Measurements from ENCODE around the gene B4GALT5.

B4GALT5 gene

DNA sequence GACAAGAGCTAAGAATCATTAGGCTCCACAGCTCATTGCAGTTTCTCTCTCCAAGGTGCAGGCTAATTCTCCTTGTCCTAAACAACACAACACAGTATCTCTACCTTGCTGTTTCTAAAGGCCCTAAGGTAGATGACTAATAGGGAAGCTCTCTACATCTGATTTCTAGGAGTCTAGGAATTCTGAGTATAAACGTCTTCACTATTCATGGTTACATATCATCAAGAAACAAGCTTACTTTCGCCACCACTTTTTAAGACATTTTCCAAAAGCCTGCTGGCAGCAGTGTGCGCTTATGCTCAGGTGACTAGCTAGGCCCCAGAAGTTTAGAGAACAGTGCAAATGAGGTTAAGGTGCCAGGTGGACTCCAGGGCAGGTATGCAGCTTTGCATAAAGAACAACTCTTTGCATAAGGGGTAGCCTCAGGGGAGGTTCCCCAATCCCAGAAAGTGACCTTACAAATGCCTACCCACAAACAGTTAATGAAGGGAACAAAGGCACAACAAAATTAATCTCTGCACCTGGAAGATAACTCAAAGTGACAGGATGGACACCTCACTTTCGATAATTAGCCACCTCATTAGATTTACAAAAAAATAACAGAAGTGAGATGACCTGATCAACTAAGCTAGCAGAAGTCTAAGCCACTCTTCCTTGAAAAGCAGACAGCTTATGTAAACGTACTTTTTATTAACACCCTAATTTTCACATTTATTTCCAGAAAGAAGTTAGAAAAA is 20.1 kb downstream of the B4GALT5 start:
- no peaks in the 10 kb centered on the region for H3K9me3 ChIP-seq (ENCODE audit: control insufficient read depth in 1 of 2, low read length in 2 of 2)
- peak overlapping the region; percentile 11 for H3K27ac ChIP-seq (ENCODE audit: low read depth, low read length)
- H3K4me3 ChIP-seq (ENCODE audit: low read depth in 1 of 2, low read length in 2 of 2) = no peak overlapping the region
- H3K27me3 ChIP-seq (ENCODE audit: control insufficient read depth in 1 of 2, insufficient read depth in 2 of 2, low read length in 2 of 2) = no peaks in the 10 kb centered on the region
- H3K36me3 ChIP-seq (ENCODE audit: control insufficient read depth in 1 of 2, insufficient read depth in 2 of 2, low read length in 2 of 2) = no peaks in the 10 kb centered on the region
- H3K9ac ChIP-seq (ENCODE audit: low read depth in 1 of 2, low read length in 2 of 2) = no peak overlapping the region
- peaks cover 53 to 80% of the 10 kb centered on the region in 2 donors for H3K4me1 ChIP-seq (ENCODE audit: control insufficient read depth in 1 of 2, insufficient read depth in 2 of 2, low read length in 2 of 2)

DNA sequence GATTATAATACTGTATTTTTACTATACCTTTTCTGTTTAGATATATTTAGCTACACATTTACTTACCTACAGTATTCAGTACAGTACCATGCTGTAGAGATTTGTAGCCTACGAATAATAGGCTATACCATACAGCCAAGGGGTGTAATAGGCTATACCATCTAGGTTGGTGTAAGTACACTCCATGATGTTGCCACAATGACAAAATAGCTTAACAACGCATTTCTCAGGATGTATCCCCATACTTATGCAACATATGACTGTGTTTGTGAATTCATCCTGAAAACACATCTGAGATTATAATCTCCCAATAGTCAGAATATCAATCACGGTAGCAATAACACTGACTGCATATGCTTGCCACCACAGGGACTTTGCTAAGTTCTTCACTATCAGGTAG is 20.7 kb downstream of the B4GALT5 start:
- Histone ChIP-seq H3K36me3 (ENCODE audit: control insufficient read depth in 1 of 2, insufficient read depth in 2 of 2, low read length in 2 of 2) (no peaks in the 10 kb centered on the region), H3K9me3 (ENCODE audit: control insufficient read depth in 1 of 2, low read length in 2 of 2) (no peaks in the 10 kb centered on the region), H3K27me3 (ENCODE audit: control insufficient read depth in 1 of 2, insufficient read depth in 2 of 2, low read length in 2 of 2) (no peaks in the 10 kb centered on the region), H3K27ac (ENCODE audit: low read depth, low read length) (no peak overlapping the region), H3K9ac (ENCODE audit: low read depth in 1 of 2, low read length in 2 of 2) (no peak overlapping the region), H3K4me1 (ENCODE audit: control insufficient read depth in 1 of 2, insufficient read depth in 2 of 2, low read length in 2 of 2) (peaks cover 57 to 83% of the 10 kb centered on the region in 2 donors), H3K4me3 (ENCODE audit: low read depth in 1 of 2, low read length in 2 of 2) (no peak overlapping the region)

GRCh38 chr20:49691818-49692568 is 21.7 kb downstream of the B4GALT5 start:
- Histone ChIP-seq H3K36me3 (ENCODE audit: control insufficient read depth in 1 of 2, insufficient read depth in 2 of 2, low read length in 2 of 2) (no peaks in the 10 kb centered on the region), H3K4me3 (ENCODE audit: low read depth in 1 of 2, low read length in 2 of 2) (no peak overlapping the region), H3K4me1 (ENCODE audit: control insufficient read depth in 1 of 2, insufficient read depth in 2 of 2, low read length in 2 of 2) (peaks cover 58 to 81% of the 10 kb centered on the region in 2 donors), H3K27ac (ENCODE audit: low read depth, low read length) (no peak overlapping the region), H3K27me3 (ENCODE audit: control insufficient read depth in 1 of 2, insufficient read depth in 2 of 2, low read length in 2 of 2) (no peaks in the 10 kb centered on the region), H3K9ac (ENCODE audit: low read depth in 1 of 2, low read length in 2 of 2) (peak overlapping the region in 1 of 2 donors; percentile 16), H3K9me3 (ENCODE audit: control insufficient read depth in 1 of 2, low read length in 2 of 2) (no peaks in the 10 kb centered on the region)

- no peaks in the 10 kb centered on the region for H3K27me3 ChIP-seq (ENCODE audit: control insufficient read depth in 1 of 2, insufficient read depth in 2 of 2, low read length in 2 of 2)
- H3K4me1 ChIP-seq (ENCODE audit: control insufficient read depth in 1 of 2, insufficient read depth in 2 of 2, low read length in 2 of 2) = peaks cover 60 to 83% of the 10 kb centered on the region in 2 donors
- no peaks in the 10 kb centered on the region for H3K36me3 ChIP-seq (ENCODE audit: control insufficient read depth in 1 of 2, insufficient read depth in 2 of 2, low read length in 2 of 2)
- H3K9me3 ChIP-seq (ENCODE audit: control insufficient read depth in 1 of 2, low read length in 2 of 2) = no peaks in the 10 kb centered on the region
- no peak overlapping the region for H3K4me3 ChIP-seq (ENCODE audit: low read depth in 1 of 2, low read length in 2 of 2)
- H3K9ac ChIP-seq (ENCODE audit: low read depth in 1 of 2, low read length in 2 of 2) = peak overlapping the region in 1 of 2 donors; percentile 16
- H3K27ac ChIP-seq (ENCODE audit: low read depth, low read length) = peak overlapping the region; percentile 64
Observed at GRCh38 chr20:49690899-49691620, 22.6 kb downstream of the B4GALT5 start.

- no peaks in the 10 kb centered on the region for H3K36me3 ChIP-seq (ENCODE audit: control insufficient read depth in 1 of 2, insufficient read depth in 2 of 2, low read length in 2 of 2)
- no peaks in the 10 kb centered on the region for H3K27me3 ChIP-seq (ENCODE audit: control insufficient read depth in 1 of 2, insufficient read depth in 2 of 2, low read length in 2 of 2)
- no peak overlapping the region for H3K9ac ChIP-seq (ENCODE audit: low read depth in 1 of 2, low read length in 2 of 2)
- peaks cover 51 to 70% of the 10 kb centered on the region in 2 donors for H3K4me1 ChIP-seq (ENCODE audit: control insufficient read depth in 1 of 2, insufficient read depth in 2 of 2, low read length in 2 of 2)
- H3K27ac ChIP-seq (ENCODE audit: low read depth, low read length) = no peak overlapping the region
- no peak overlapping the region for H3K4me3 ChIP-seq (ENCODE audit: low read depth in 1 of 2, low read length in 2 of 2)
- H3K9me3 ChIP-seq (ENCODE audit: control insufficient read depth in 1 of 2, low read length in 2 of 2) = no peaks in the 10 kb centered on the region
Observed at GRCh38 chr20:49687595-49688567, 25.8 kb downstream of the B4GALT5 start.

DNA sequence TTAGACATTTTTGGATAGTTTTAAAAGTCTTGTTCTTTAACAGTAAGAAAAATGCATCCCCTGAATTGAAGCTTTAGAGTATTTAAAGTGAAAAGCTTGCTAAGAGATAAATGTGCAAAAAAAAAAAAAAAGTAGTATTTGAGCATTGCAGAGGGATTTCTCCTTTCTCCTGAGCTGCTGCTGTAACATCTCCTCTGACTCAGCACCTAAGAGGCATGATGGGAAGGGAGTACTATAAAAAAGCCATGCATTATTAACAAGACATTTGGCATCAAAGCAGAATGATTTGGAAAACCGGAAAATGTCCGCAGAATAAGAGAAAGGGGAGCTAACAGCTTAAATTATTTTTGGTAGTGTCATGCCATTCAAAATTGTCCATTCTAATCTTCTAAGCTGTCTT is 27.9 kb downstream of the B4GALT5 start:
- Histone ChIP-seq H3K36me3 (ENCODE audit: control insufficient read depth in 1 of 2, insufficient read depth in 2 of 2, low read length in 2 of 2) (no peaks in the 10 kb centered on the region), H3K4me3 (ENCODE audit: low read depth in 1 of 2, low read length in 2 of 2) (no peak overlapping the region), H3K4me1 (ENCODE audit: control insufficient read depth in 1 of 2, insufficient read depth in 2 of 2, low read length in 2 of 2) (peaks cover 64% of the 10 kb centered on the region in 2 donors), H3K9ac (ENCODE audit: low read depth in 1 of 2, low read length in 2 of 2) (no peak overlapping the region), H3K27me3 (ENCODE audit: control insufficient read depth in 1 of 2, insufficient read depth in 2 of 2, low read length in 2 of 2) (no peaks in the 10 kb centered on the region), H3K27ac (ENCODE audit: low read depth, low read length) (no peak overlapping the region), H3K9me3 (ENCODE audit: control insufficient read depth in 1 of 2, low read length in 2 of 2) (no peaks in the 10 kb centered on the region)

DNA sequence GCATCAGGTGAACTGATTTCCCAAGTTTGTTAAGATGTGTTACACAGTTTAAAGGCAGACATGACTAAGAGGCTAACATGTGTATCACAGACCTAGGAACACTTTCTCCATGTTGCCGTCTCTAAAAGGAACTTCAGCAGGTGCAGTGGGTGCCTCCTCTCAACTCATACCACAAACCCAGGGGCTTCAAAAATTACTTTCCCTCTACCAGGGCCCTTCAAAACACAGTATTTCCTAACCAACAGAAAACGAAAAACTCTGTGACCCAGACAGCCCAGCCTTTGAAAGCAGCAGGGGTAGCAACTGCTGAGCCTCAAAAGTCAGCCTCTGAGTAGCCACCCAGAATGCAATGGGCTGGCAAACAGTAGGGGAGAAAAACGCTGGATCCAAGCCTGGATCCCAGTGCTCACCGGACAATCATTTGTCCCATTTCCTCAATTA is 28.5 kb downstream of the B4GALT5 start:
- no peaks in the 10 kb centered on the region for H3K27me3 ChIP-seq (ENCODE audit: control insufficient read depth in 1 of 2, insufficient read depth in 2 of 2, low read length in 2 of 2)
- no peaks in the 10 kb centered on the region for H3K36me3 ChIP-seq (ENCODE audit: control insufficient read depth in 1 of 2, insufficient read depth in 2 of 2, low read length in 2 of 2)
- no peak overlapping the region for H3K9ac ChIP-seq (ENCODE audit: low read depth in 1 of 2, low read length in 2 of 2)
- no peak overlapping the region for H3K4me3 ChIP-seq (ENCODE audit: low read depth in 1 of 2, low read length in 2 of 2)
- no peaks in the 10 kb centered on the region for H3K9me3 ChIP-seq (ENCODE audit: control insufficient read depth in 1 of 2, low read length in 2 of 2)
- no peak overlapping the region for H3K27ac ChIP-seq (ENCODE audit: low read depth, low read length)
- peaks cover 62 to 65% of the 10 kb centered on the region in 2 donors for H3K4me1 ChIP-seq (ENCODE audit: control insufficient read depth in 1 of 2, insufficient read depth in 2 of 2, low read length in 2 of 2)

DNA sequence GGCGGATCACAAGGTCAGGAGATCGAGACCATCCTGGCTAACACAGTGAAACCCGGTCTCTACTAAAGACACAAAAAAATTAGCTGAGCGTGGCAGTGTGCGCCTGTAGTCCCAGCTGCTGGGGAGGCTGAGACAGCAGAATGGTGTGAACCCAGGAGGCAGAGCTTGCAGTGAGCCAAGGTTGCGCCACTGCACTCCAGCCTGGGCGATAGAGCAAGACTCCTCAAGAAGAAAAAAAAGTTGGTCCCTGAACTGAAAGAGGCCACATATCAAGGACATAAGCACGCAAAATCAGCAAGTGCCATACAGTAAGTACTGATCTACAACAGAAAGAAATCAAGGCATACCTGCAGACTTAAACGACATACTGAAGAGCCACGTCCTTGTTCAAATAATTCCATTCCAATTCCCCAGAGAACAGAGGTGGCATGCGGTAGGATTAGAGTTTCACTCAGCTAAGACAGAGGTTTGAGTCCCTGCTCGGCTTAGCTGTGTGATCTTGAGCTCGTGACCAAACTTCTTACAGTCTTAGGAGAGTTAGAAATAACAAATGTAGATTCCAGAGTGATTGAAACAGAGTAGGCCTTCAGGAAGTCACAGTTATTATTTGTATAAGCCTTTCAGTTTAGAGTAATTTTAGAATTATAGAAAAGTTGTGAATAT is 29.2 kb downstream of the B4GALT5 start:
- H3K27me3 ChIP-seq (ENCODE audit: control insufficient read depth in 1 of 2, insufficient read depth in 2 of 2, low read length in 2 of 2) = no peaks in the 10 kb centered on the region
- no peak overlapping the region for H3K27ac ChIP-seq (ENCODE audit: low read depth, low read length)
- no peak overlapping the region for H3K9ac ChIP-seq (ENCODE audit: low read depth in 1 of 2, low read length in 2 of 2)
- H3K4me3 ChIP-seq (ENCODE audit: low read depth in 1 of 2, low read length in 2 of 2) = no peak overlapping the region
- H3K36me3 ChIP-seq (ENCODE audit: control insufficient read depth in 1 of 2, insufficient read depth in 2 of 2, low read length in 2 of 2) = no peaks in the 10 kb centered on the region
- H3K4me1 ChIP-seq (ENCODE audit: control insufficient read depth in 1 of 2, insufficient read depth in 2 of 2, low read length in 2 of 2) = peaks cover 64 to 65% of the 10 kb centered on the region in 2 donors
- no peaks in the 10 kb centered on the region for H3K9me3 ChIP-seq (ENCODE audit: control insufficient read depth in 1 of 2, low read length in 2 of 2)

DNA sequence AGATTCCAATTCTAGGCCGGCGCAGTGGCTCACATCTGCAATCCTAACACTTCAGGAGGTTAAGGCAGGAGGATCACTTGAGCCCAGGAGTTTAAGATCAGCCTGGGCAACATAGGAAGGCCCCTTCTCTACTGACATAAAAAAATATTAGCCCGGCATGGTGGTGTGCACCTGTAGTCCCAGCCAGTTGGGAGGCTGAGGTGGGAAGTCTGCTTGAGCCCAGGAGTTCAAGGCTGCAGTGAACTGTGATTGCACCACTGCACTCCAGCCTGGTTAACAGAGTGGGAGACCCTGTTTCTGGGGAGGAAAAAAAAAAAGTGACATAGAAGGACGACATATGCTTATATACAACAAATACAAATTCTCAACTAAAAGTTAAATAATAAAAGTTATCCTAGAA is 30.9 kb downstream of the B4GALT5 start:
- Histone ChIP-seq H3K27ac (ENCODE audit: low read depth, low read length) (no peak overlapping the region), H3K4me3 (ENCODE audit: low read depth in 1 of 2, low read length in 2 of 2) (no peak overlapping the region), H3K36me3 (ENCODE audit: control insufficient read depth in 1 of 2, insufficient read depth in 2 of 2, low read length in 2 of 2) (no peaks in the 10 kb centered on the region), H3K9ac (ENCODE audit: low read depth in 1 of 2, low read length in 2 of 2) (no peak overlapping the region), H3K27me3 (ENCODE audit: control insufficient read depth in 1 of 2, insufficient read depth in 2 of 2, low read length in 2 of 2) (no peaks in the 10 kb centered on the region), H3K9me3 (ENCODE audit: control insufficient read depth in 1 of 2, low read length in 2 of 2) (no peaks in the 10 kb centered on the region), H3K4me1 (ENCODE audit: control insufficient read depth in 1 of 2, insufficient read depth in 2 of 2, low read length in 2 of 2) (peaks cover 68 to 72% of the 10 kb centered on the region in 2 donors)
